ENCODE results near the gene ZSWIM4. TPM values are rescaled to one million over a fixed set of nuclear protein-coding genes. Genes with fewer than 3 reads are reported as not detected.
"Not testable (repeated sequence)": the region's sequence is repeated elsewhere in the genome, so short reads cannot be mapped to it uniquely, and the experiment has no call there.

The ZSWIM4 gene
- total RNA-seq = 1 to 10 TPM; 2.9 to 4.0 TPM
- 10 to 100 TPM in 1 of 2 donors, 1 to 10 TPM in 1; 9.4 to 10.5 TPM for polyA plus RNA-seq (ENCODE audit: insufficient read length in 2 of 2)
- long read RNA-seq, donor 1 = 0 reads
- long read RNA-seq, donor 2 = 0 reads
- long read RNA-seq, donor 3 = 0 reads
- long read RNA-seq, donor 4 = 0 reads

DNA sequence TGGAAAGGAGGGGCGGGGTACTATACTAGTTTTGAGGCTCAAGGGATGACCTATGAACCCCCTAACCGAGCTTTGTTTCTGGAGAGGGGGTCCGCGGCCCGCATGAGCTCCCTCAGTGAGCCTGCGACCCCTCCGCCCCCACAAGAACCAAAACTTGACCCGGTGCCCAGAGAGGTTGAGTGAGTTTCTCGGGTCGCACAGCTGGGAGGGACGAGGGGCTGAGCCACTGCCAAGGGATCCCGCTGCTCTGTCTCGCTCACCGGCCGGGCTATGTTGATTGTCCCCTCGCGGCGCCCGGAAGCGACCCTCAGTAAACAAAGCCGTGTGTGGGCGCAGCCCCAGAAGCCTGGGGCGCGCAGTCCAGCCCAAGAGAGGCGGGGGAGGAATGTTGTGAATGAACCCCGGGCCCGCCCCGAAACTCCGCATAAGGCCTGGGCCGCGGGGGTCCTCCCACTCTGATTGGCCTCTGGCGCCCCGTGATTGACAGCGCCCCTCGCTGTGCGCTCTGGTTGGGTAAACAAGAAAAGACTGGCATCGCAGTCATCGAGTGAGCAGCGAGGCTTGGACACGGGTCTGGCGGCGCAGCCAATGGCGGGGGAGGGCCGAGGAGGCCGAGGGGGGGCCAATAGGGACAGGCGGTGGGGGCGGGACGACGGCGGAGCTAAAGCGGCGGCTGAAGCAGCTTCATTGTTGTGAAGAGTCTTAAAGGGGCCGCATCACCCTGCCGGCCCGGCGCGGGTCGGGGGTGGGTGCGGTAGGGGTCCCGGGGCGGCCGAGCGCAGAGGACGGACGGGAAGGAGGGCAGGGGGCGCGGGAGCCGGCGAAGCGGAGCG lies at the start of gene ZSWIM4:
Gene ZSWIM4, plus strand, starts transcription at position 687 of the 833 bp plus-strand sequence. CDS start 206 bp downstream, outside the sequence.
- H3K36me3 ChIP-seq (ENCODE audit: control insufficient read depth, insufficient read depth, low read length) = peaks cover 9% of the 10 kb centered on the region
- WGBS (ENCODE audit: insufficient coverage) = under 1% methylated on average over 70 of the region's 71 CpGs
- peak within 1 kb of the TSS; percentile 73 for H3K27ac ChIP-seq (ENCODE audit: low read depth, low read length)
- peak; percentile 96 to 100 (median 98) for DNase-seq (ENCODE audit: low read depth in 4 of 6, low spot score in 6 of 6)
- no peaks in the 10 kb centered on the region for H3K9me3 ChIP-seq (ENCODE audit: control insufficient read depth, insufficient read depth, low read length)
- peaks cover 25% of the 10 kb centered on the region for H3K4me1 ChIP-seq (ENCODE audit: control insufficient read depth, insufficient read depth, low read length)
- no peaks in the 10 kb centered on the region for H3K27me3 ChIP-seq (ENCODE audit: control insufficient read depth, insufficient read depth, low read length)
- H3K4me3 ChIP-seq (ENCODE audit: low read depth, low read length) = peak within 1 kb of the TSS; percentile 75

DNA sequence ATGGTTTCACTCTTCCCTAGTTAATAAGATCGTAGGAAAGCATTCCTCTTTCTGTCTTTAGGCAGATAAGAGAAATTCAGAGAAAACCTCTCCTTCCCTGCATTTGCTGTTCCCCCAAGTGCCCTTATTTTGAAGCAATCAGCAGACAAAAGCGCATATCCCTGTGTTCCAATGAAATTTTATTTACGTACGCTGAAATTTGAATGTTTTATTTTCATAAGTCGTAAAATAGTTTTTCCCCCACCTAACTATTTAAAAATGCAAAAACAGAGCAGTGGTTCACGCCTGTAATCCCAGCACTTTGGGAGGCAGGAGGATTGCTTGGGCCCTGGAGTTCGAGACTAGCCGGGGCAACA lies 48.2 kb upstream of the ZSWIM4 start:
- 81% methylated on average over 3 of the region's 8 CpGs for WGBS (ENCODE audit: insufficient coverage)
- peak overlapping the region; percentile 87 for H3K27ac ChIP-seq (ENCODE audit: low read depth, low read length)

DNA sequence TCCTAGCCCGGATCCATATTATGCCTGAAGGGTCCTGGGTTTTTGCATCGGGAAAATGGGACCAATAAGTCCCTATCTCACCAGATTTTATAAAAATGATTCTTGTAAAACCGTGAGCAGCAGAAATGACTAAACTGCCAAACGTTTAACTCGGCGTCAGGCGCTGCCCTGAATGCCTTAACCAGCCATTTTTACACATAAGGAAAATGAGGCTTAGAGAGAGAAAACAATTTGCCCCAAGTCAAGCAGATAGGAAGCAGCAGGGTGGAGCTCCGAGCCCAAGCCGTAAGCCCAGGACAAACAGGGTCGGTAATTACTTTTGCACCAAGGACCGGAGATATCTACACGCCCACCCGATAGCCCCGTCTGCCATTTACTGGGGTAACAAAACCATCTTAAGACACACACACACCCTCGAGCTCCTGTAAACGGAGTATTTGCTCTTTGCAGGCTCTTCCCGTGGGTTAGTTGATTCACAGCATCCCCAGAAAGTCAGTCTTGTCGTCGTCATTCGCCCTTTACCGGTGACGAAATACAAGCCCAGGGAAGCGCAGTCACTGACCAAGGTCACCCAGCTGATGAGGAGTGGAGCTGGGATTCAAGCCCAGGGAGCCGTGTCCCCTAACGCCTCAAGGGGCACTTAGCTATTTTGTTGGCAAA lies 46.9 kb upstream of the ZSWIM4 start:
- peaks cover 20% of the 10 kb centered on the region for H3K36me3 ChIP-seq (ENCODE audit: control insufficient read depth, insufficient read depth, low read length)
- H3K9me3 ChIP-seq (ENCODE audit: control insufficient read depth, insufficient read depth, low read length) = no peaks in the 10 kb centered on the region
- peak overlapping the region; percentile 77 for H3K4me3 ChIP-seq (ENCODE audit: low read depth, low read length)
- 3% methylated on average over 18 of the region's 25 CpGs for WGBS (ENCODE audit: insufficient coverage)
- peak overlapping the region; percentile 87 for H3K27ac ChIP-seq (ENCODE audit: low read depth, low read length)
- no peaks in the 10 kb centered on the region for H3K27me3 ChIP-seq (ENCODE audit: control insufficient read depth, insufficient read depth, low read length)
- peak in 1 of 6 donors; percentile 11 for DNase-seq (ENCODE audit: low read depth in 4 of 6, low spot score in 6 of 6)
- H3K4me1 ChIP-seq (ENCODE audit: control insufficient read depth, insufficient read depth, low read length) = peaks cover 11% of the 10 kb centered on the region

More for the DNA sequence above, 48.2 kb upstream of the ZSWIM4 start:
- Histone ChIP-seq H3K36me3 (ENCODE audit: control insufficient read depth, insufficient read depth, low read length) (peaks cover 8% of the 10 kb centered on the region), H3K27me3 (ENCODE audit: control insufficient read depth, insufficient read depth, low read length) (no peaks in the 10 kb centered on the region), H3K9me3 (ENCODE audit: control insufficient read depth, insufficient read depth, low read length) (no peaks in the 10 kb centered on the region), H3K4me1 (ENCODE audit: control insufficient read depth, insufficient read depth, low read length) (peaks cover 11% of the 10 kb centered on the region), H3K4me3 (ENCODE audit: low read depth, low read length) (peak overlapping the region; percentile 77)
- DNase-seq (ENCODE audit: low read depth in 4 of 6, low spot score in 6 of 6) = no peak

DNA sequence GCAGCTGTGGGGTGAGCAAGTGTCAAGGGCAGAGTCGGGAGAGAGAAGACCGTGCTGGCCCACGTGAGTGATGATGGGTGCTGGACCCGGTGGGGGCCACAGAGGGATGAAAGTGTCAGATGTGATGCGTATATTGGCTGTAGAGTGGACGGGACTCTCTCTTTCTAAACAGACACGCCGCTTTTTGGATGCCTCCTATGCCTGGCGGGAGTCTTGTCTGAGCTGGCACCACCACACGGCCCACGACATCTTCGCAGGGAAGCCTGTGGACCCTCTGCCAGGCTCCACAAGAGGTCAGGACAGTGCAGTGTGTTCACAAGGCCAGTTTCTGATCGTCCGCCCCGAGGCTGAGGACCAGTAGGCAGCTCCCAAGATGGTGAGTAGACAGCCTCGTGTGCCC lies 43.8 kb upstream of the ZSWIM4 start:
- Histone ChIP-seq H3K27me3 (ENCODE audit: control insufficient read depth, insufficient read depth, low read length) (no peaks in the 10 kb centered on the region), H3K4me1 (ENCODE audit: control insufficient read depth, insufficient read depth, low read length) (peaks cover 11% of the 10 kb centered on the region), H3K36me3 (ENCODE audit: control insufficient read depth, insufficient read depth, low read length) (peaks cover 47% of the 10 kb centered on the region), H3K27ac (ENCODE audit: low read depth, low read length) (no peak overlapping the region), H3K9me3 (ENCODE audit: control insufficient read depth, insufficient read depth, low read length) (no peaks in the 10 kb centered on the region), H3K4me3 (ENCODE audit: low read depth, low read length) (no peak overlapping the region)
- WGBS (ENCODE audit: insufficient coverage) = 89% methylated on average over 14 of the region's 16 CpGs
- no peak for DNase-seq (ENCODE audit: low read depth in 4 of 6, low spot score in 6 of 6)

DNA sequence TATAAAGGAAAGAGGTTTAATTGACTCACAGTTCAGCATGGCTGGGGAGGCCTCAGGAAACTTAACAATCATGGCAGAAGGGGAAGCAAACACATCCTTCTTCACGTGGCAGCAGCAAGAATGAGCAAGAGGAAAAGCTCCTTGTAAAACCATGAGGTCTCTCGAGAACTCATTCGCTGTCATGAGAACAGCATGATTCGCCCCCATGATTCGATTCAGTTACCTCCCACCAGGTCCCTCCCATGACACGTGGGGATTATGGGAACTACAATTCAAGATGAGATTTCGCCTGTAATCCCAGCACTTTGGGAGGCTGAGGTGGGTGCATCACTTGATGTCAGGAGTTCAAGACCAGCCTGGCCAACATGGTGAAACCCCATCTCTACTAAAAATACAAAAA lies 41.6 kb upstream of the ZSWIM4 start:
- DNase-seq (ENCODE audit: low read depth in 4 of 6, low spot score in 6 of 6); H3K4me3 ChIP-seq (ENCODE audit: low read depth, low read length); H3K9me3 ChIP-seq (ENCODE audit: control insufficient read depth, insufficient read depth, low read length); H3K27ac ChIP-seq (ENCODE audit: low read depth, low read length); H3K27me3 ChIP-seq (ENCODE audit: control insufficient read depth, insufficient read depth, low read length); H3K4me1 ChIP-seq (ENCODE audit: control insufficient read depth, insufficient read depth, low read length): not testable (repeated sequence)
- 75% methylated on average over 1 of the region's 7 CpGs for WGBS (ENCODE audit: insufficient coverage)
- peaks cover 68% of the 10 kb centered on the region for H3K36me3 ChIP-seq (ENCODE audit: control insufficient read depth, insufficient read depth, low read length)

DNA sequence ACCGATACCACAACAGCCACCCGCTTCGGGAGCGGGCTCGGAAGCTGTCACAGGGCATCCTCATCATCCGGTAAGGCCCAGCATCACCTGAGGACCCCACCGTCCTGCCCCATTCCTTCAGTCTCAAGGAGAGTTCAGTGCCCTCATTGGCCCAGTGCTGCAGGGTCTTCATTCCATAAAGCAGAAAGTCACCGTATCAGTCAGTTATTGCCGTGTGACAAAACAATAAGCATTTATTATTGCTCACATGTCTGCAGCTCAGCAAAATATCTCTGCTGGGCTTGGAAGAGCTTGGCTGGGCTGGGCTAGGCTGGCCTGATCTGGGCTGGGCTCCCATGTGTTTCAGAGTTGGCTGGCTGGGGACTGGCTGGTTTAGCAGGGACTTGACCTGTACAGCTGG lies 39.0 kb upstream of the ZSWIM4 start:
- Histone ChIP-seq H3K27ac (ENCODE audit: low read depth, low read length) (no peak overlapping the region), H3K9me3 (ENCODE audit: control insufficient read depth, insufficient read depth, low read length) (no peaks in the 10 kb centered on the region), H3K27me3 (ENCODE audit: control insufficient read depth, insufficient read depth, low read length) (no peaks in the 10 kb centered on the region), H3K4me3 (ENCODE audit: low read depth, low read length) (no peak overlapping the region), H3K36me3 (ENCODE audit: control insufficient read depth, insufficient read depth, low read length) (peaks cover 93% of the 10 kb centered on the region), H3K4me1 (ENCODE audit: control insufficient read depth, insufficient read depth, low read length) (no peaks in the 10 kb centered on the region)
- WGBS (ENCODE audit: insufficient coverage) = 96% methylated on average over 7 of the region's 9 CpGs
- no peak for DNase-seq (ENCODE audit: low read depth in 4 of 6, low spot score in 6 of 6)

DNA sequence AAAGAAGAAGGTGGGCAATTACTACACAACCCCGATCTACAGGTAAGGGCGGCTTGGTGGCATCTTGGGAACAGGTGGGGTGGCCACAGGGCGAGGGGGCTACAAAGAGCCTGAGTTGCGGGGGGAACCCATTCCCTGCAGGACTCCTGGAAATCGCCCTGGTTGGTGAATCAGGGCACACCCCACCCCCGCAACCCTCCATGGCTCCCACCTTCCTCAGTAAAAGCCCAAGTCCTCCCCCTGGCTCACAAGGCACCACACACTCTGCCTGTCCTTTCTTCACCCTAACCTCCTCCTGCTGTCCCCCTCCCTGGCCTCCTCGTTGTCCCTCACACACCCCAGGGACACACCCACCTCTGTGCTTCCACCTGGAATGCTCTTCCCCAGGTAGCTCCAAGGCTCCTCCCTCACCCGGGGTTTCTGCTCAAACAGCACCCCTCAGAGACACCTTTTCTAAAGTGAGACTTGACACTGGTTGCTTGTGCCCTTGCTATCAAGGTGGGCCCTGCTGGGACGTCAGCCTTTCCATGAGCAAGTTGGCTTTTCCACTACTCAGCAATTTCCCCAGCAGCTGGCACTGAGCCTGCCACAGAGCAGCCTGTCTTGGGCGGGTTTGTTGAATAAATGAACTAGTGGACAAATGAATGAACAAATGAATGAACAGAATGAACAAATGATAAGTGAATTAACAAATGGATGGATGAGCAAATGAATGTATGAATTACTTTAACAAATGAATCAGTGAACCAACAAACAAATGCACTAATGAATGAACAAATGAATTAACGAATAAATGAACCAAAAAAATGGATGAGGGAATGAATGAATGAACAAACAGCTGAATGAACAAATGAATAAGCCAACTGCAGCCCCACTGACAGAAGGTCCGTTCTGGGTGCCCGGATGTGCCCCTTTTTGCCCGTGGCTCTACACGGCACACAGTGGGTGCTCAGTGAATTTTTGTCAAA lies 37.2 kb upstream of the ZSWIM4 start:
- Histone ChIP-seq H3K27ac (ENCODE audit: low read depth, low read length) (no peak overlapping the region), H3K27me3 (ENCODE audit: control insufficient read depth, insufficient read depth, low read length) (no peaks in the 10 kb centered on the region), H3K4me1 (ENCODE audit: control insufficient read depth, insufficient read depth, low read length) (no peaks in the 10 kb centered on the region), H3K9me3 (ENCODE audit: control insufficient read depth, insufficient read depth, low read length) (no peaks in the 10 kb centered on the region), H3K4me3 (ENCODE audit: low read depth, low read length) (no peak overlapping the region), H3K36me3 (ENCODE audit: control insufficient read depth, insufficient read depth, low read length) (peaks cover 93% of the 10 kb centered on the region)
- no peak for DNase-seq (ENCODE audit: low read depth in 4 of 6, low spot score in 6 of 6)
- WGBS (ENCODE audit: insufficient coverage) = 91% methylated on average over 13 of the region's 15 CpGs

DNA sequence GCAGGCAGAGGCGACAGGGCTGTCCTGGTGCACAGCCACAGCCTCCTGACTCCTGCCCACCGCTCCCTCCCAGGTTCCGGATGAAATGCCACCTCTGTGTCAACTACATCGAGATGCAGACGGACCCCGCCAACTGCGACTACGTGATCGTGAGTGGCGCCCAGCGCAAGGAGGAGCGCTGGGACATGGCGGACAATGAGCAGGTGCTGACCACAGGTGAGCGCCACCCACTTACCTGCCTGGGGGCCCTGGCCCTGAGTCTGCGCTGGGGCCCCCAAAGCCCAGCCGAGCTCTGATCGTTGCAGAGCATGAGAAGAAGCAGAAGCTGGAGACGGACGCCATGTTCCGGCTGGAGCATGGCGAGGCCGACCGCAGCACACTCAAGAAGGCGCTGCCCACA lies 36.4 kb upstream of the ZSWIM4 start:
- Histone ChIP-seq H3K27ac (ENCODE audit: low read depth, low read length) (no peak overlapping the region), H3K27me3 (ENCODE audit: control insufficient read depth, insufficient read depth, low read length) (no peaks in the 10 kb centered on the region), H3K36me3 (ENCODE audit: control insufficient read depth, insufficient read depth, low read length) (peaks cover 96% of the 10 kb centered on the region), H3K9me3 (ENCODE audit: control insufficient read depth, insufficient read depth, low read length) (no peaks in the 10 kb centered on the region), H3K4me1 (ENCODE audit: control insufficient read depth, insufficient read depth, low read length) (no peaks in the 10 kb centered on the region), H3K4me3 (ENCODE audit: low read depth, low read length) (no peak overlapping the region)
- DNase-seq (ENCODE audit: low read depth in 4 of 6, low spot score in 6 of 6) = no peak
- WGBS (ENCODE audit: insufficient coverage) = 96% methylated on average over 24 of the region's 24 CpGs

DNA sequence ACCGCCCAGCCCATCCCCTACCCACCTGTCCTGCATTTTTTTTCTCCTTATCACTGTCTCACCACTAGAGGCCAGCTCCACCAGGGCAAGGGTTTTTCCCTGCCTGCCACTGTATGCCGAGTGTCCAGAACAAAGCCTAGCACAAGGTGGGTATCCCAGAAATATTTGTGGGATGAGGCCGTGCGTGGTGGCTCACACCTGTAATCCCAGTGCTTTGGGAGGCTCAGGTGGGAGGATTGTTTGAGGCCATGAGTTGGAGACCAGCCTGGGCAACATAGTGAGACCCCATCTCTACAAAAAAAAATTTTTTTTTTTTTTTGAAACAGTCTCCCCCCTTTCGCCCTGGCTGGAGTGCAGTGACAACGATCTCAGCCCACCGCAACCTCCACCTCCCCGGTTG lies 33.8 kb upstream of the ZSWIM4 start:
- H3K4me1 ChIP-seq (ENCODE audit: control insufficient read depth, insufficient read depth, low read length) = peaks cover 16% of the 10 kb centered on the region
- H3K9me3 ChIP-seq (ENCODE audit: control insufficient read depth, insufficient read depth, low read length) = no peaks in the 10 kb centered on the region
- no peak overlapping the region for H3K27ac ChIP-seq (ENCODE audit: low read depth, low read length)
- no CpG with 5 or more reads among the region's 8 CpGs for WGBS (ENCODE audit: insufficient coverage)
- H3K27me3 ChIP-seq (ENCODE audit: control insufficient read depth, insufficient read depth, low read length) = no peaks in the 10 kb centered on the region
- H3K36me3 ChIP-seq (ENCODE audit: control insufficient read depth, insufficient read depth, low read length) = peaks cover 78% of the 10 kb centered on the region
- H3K4me3 ChIP-seq (ENCODE audit: low read depth, low read length) = no peak overlapping the region
- DNase-seq (ENCODE audit: low read depth in 4 of 6, low spot score in 6 of 6) = no peak
